Osteocyte (in vitro differentiated cells): Measurements from ENCODE around the gene MARF1. TPM values are rescaled to one million over a fixed set of nuclear protein-coding genes. Genes with fewer than 3 reads are reported as not detected.
"Not testable (repeated sequence)": the region's sequence is repeated elsewhere in the genome, so short reads cannot be mapped to it uniquely, and the experiment has no call there.

Source experiments
- DNase-seq: peaks from one replicate; pipeline ENCODE4 v3.0.0; 2021; ENCODE audit warnings: mixed read lengths; ENCODE audit not compliant: unreplicated experiment; ENCODE audit errors: extremely low spot score
- H3K27ac Mint-ChIP-seq: one replicate; pipeline ENCODE4 v1.8.0; 2021; ENCODE audit warnings: mild to moderate bottlenecking, mixed read lengths; ENCODE audit not compliant: unreplicated experiment
- H3K27me3 Mint-ChIP-seq: one replicate; pipeline ENCODE4 v1.8.0; 2021; ENCODE audit warnings: mixed read lengths; ENCODE audit not compliant: unreplicated experiment
- H3K36me3 Mint-ChIP-seq: one replicate; pipeline ENCODE4 v1.8.0; 2021; ENCODE audit warnings: mixed read lengths; ENCODE audit not compliant: unreplicated experiment
- H3K4me1 Mint-ChIP-seq: one replicate; pipeline ENCODE4 v1.8.0; 2021; ENCODE audit warnings: mixed read lengths; ENCODE audit not compliant: unreplicated experiment
- H3K4me3 Mint-ChIP-seq: one replicate; pipeline ENCODE4 v1.8.0; 2021; ENCODE audit warnings: mild to moderate bottlenecking, moderate library complexity, mixed read lengths; ENCODE audit not compliant: unreplicated experiment
- H3K9me3 Mint-ChIP-seq: one replicate; pipeline ENCODE4 v1.8.0; 2021; ENCODE audit warnings: mixed read lengths; ENCODE audit not compliant: unreplicated experiment
- CTCF ChIP-seq: fragments of 200-600 bp; sonication (generic); IDR thresholded peaks from 2 replicates; pipeline ENCODE4 v1.5.0; 2021; ENCODE audit warnings: antibody characterized with exemption, mild to moderate bottlenecking, moderate library complexity
- total RNA-seq: library from RNA; stranded (reverse); gene quantifications from 2 replicates; pipeline ENCODE4 v1.2.1, GENCODE V29; 2021

MARF1 gene
- total RNA-seq, 1 donor from 2014 or later: 83.0 TPM

- Mint-ChIP-seq H3K36me3 (no peaks in the 10 kb centered on the region), H3K4me1 (peaks cover 32% of the 10 kb centered on the region), H3K27ac (no peak overlapping the region), H3K27me3 (no peaks in the 10 kb centered on the region), H3K9me3 (no peaks in the 10 kb centered on the region), H3K4me3 (no peak overlapping the region)
- TF ChIP-seq CTCF: no peak
- no peak for DNase-seq
These were observed 5.3 kb upstream of the MARF1 start for GRCh38 chr16:15648135-15648730.

GRCh38 chr16:15647294-15648014, 4.5 kb upstream of the MARF1 start:
- peaks cover 25% of the 10 kb centered on the region for H3K4me1 Mint-ChIP-seq
- no peak for TF ChIP-seq CTCF
- H3K4me3 Mint-ChIP-seq: no peak overlapping the region
- H3K36me3 Mint-ChIP-seq: no peaks in the 10 kb centered on the region
- no peak overlapping the region for H3K27ac Mint-ChIP-seq
- no peaks in the 10 kb centered on the region for H3K27me3 Mint-ChIP-seq
- H3K9me3 Mint-ChIP-seq: no peaks in the 10 kb centered on the region
- no peak for DNase-seq

- H3K4me1 Mint-ChIP-seq: peaks cover 32% of the 10 kb centered on the region
- not testable (repeated sequence) for H3K27me3 Mint-ChIP-seq, H3K4me3 Mint-ChIP-seq, H3K27ac Mint-ChIP-seq, DNase-seq, H3K9me3 Mint-ChIP-seq, H3K36me3 Mint-ChIP-seq
These were observed 3.8 kb upstream of the MARF1 start for GRCh38 chr16:15646557-15647293.

- H3K9me3 Mint-ChIP-seq, DNase-seq, H3K4me3 Mint-ChIP-seq, H3K27me3 Mint-ChIP-seq, H3K36me3 Mint-ChIP-seq: not testable (repeated sequence)
- Mint-ChIP-seq H3K4me1 (peaks cover 30% of the 10 kb centered on the region), H3K27ac (peak overlapping the region; percentile 50)
These were observed 2.1 kb upstream of the MARF1 start for GRCh38 chr16:15644962-15645465.

- peaks cover 27% of the 10 kb centered on the region for H3K4me1 Mint-ChIP-seq
- no peak for TF ChIP-seq CTCF
- H3K27ac Mint-ChIP-seq: peak overlapping the region; percentile 99
- H3K36me3 Mint-ChIP-seq: peaks cover 4% of the 10 kb centered on the region
- no peak for DNase-seq
- H3K4me3 Mint-ChIP-seq: peak overlapping the region; percentile 87
- H3K9me3 Mint-ChIP-seq: no peaks in the 10 kb centered on the region
- H3K27me3 Mint-ChIP-seq: no peaks in the 10 kb centered on the region
These were observed 1.5 kb upstream of the MARF1 start for GRCh38 chr16:15644267-15644961.
